Measurements from ENCODE around the gene ENO3. TPM values are rescaled to one million over a fixed set of nuclear protein-coding genes. Genes with fewer than 3 reads are reported as not detected.
A peak's percentile ranks its signal among the peaks of the same experiment; 100 is the strongest.

The ENO3 gene
- polyA plus RNA-seq, 6 donors from 2014 or later, result 0.79 to 3.2 (median 1.2) TPM; not detected in 1

DNA sequence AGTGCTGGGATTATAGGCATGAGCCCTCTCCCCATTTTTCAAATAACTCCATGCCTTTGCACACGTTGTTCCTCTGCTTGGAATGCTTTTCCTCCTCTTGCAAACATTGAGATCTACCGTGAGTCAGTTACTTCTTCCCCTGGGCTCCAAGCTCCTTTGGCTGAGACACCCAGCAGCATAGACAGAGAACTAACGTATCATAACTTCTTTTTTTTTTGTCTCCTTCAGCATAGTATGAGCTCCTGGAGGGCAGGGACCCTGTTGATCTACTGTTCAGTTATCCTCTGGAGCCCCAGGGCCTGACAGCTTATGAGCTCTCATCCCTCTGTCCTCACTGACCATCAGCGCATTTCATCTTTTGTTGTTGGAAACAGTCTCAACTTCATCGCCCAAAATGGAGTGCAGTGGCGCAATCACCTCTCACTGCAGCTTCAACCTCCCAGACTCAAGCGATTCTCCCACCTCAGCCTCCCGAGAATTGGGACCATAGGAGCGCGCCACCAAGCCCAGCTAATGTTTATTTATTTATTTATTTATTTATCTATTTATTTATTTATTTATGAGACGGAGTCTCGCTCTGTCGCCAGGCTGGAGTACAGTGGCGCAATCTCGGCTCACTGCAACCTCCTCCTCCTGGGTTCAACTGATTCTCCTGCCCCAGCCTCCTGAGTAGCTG, 14.5 kb downstream of the ENO3 start:
- Mint-ChIP-seq H3K9me3 (no peaks in the 10 kb centered on the region), H3K27me3 (no peaks in the 10 kb centered on the region), H3K4me3 (peak overlapping the region in 5 of 8 donors; percentile 4 to 76 (median 56)), H3K36me3 (peaks cover 5 to 6% of the 10 kb centered on the region in 2 donors), H3K27ac (peak overlapping the region in 2 of 6 donors; percentile 23 to 52), H3K4me1 (peaks cover 14 to 23% (median 22%) of the 10 kb centered on the region in 3 donors)
- no peak for ATAC-seq (ENCODE audit: low read depth in 2 of 2)
- no peak for DNase-seq

GRCh38 chr17:4966844-4967538, 16.1 kb downstream of the ENO3 start:
- peak; percentile 97 for DNase-seq
- Mint-ChIP-seq H3K9me3 (no peaks in the 10 kb centered on the region), H3K4me1 (peaks cover 14 to 26% (median 18%) of the 10 kb centered on the region in 3 donors), H3K36me3 (no peaks in the 10 kb centered on the region), H3K27ac (no peak overlapping the region), H3K27me3 (no peaks in the 10 kb centered on the region), H3K4me3 (no peak overlapping the region)
- peak; percentile 83 to 84 for ATAC-seq (ENCODE audit: low read depth in 2 of 2)

DNA sequence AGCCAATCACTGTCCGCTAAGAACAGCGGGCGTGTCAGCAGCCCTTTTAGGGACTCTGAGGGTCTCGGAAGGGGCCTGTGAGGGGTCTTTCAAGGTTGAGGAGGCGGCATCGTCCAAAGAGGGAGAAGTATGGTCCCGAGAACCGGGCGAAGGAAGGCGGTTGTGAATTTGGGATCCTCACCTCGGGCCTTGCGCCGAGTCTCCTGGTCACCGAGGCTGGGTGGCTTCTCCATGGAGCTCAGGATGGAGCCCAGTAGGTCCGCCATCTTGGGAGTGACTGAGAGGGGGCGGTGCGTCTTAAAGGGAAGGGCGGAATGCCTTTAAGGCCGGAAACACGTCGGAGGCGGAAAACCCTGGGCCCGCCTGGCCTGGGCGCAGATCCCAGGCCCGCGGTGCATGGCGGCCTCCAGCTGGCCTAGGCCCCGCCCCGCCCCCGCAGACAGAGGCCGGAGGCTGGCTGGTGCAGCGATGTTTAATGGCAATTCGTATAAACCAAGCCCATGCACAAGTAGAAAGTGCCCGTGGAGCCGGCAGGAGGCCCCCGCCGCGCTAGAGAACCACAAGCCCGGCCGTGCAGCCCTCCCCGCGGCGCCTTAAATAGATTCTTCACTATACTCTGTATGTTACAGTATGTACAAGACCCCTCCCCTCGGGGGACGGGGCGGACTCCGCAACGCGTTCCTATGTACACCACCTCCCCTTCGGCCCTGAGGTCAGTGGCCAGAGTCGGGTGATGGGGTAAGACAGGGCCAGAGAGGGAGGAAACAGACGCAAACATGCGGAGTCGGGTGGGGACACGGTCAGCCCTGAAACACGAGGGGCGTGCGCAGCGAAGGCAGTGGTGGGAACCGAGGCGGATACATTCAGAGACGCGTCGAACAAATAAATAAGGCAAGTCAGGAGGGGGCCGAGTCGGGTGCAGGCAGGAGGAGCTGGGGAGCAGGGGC, 16.9 kb downstream of the ENO3 start, which contains the start of gene SPAG7:
SPAG7 (minus strand) TSS at position 279 of the 947 bp plus-strand sequence; CDS start at position 266, 13 bp downstream.
- Mint-ChIP-seq H3K36me3 (no peaks in the 10 kb centered on the region), H3K9me3 (no peaks in the 10 kb centered on the region), H3K4me3 (no peak within 1 kb of the TSS), H3K27me3 (no peaks in the 10 kb centered on the region), H3K27ac (peak within 1 kb of the TSS in 3 of 6 donors; percentile 22 to 93 (median 78)), H3K4me1 (peaks cover 14 to 26% (median 18%) of the 10 kb centered on the region in 3 donors)
- DNase-seq (peak; percentile 97), ATAC-seq (ENCODE audit: low read depth in 2 of 2) (peak; percentile 59 to 63)

DNA sequence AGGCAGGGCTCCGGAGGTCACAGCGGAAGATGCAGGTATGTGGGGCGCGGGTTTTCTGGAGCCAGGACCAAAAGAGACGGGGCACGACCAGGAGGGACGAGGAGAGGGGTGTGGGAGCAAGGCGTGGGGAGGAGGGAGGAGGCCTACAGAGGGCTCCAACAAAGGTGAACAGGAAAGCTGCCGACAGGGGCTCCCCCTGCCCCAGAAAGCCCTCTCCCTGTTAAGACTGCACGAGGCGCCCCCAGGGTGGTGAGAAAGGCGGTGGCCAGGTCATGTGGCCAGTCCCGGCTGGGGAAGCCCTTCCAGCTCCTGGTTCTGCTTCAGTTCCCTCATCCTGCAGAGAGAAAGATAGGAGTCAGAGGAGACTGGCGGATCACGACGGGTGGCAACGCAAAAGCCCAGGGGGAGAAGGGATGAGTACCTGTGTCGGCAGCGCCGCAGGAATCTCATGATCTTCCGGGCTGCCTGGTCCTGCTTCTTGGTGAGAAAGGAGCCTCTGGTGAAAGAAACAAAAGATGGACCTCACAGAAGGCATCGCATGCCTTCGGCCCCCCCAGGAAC, 17.6 kb downstream of the ENO3 start:
- ATAC-seq (ENCODE audit: low read depth in 2 of 2) (no peak), DNase-seq (no peak)
- Mint-ChIP-seq H3K4me3 (peak overlapping the region in 2 of 8 donors; percentile 39 to 79), H3K9me3 (no peaks in the 10 kb centered on the region), H3K36me3 (peaks cover 0 to 6% of the 10 kb centered on the region in 2 donors), H3K4me1 (peaks cover 14 to 24% (median 18%) of the 10 kb centered on the region in 3 donors), H3K27me3 (no peaks in the 10 kb centered on the region), H3K27ac (peak overlapping the region in 1 of 6 donors; percentile 54)

DNA sequence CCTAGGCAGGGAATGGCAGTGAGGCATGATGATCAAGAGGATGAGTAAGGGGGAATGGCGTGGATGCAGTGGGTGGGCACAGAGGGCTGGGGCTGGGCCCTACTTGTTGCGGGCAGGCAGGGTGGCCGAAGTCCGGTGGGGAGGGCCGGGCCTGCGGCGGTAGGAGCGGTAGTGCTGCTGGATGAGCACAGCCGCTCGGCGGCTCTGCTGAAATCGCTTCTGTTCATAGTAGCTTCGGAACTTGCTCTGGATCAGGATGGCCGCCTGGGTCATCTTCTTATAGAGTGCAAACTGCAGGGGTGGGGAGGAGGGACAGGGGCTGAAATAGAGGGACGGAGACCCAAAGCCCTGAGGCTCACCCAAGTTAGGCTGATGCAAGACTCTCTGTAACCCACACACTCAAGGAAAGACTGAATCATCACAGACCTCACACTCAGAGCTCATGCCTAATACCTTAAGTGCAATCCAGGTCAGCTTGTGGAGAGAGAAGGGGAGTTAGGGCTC, 18.2 kb downstream of the ENO3 start:
- H3K36me3 Mint-ChIP-seq, result peaks cover 0 to 12% of the 10 kb centered on the region in 2 donors
- ATAC-seq (ENCODE audit: low read depth in 2 of 2) (no peak), DNase-seq (no peak)
- peak overlapping the region in 2 of 8 donors; percentile 39 to 79 for H3K4me3 Mint-ChIP-seq
- H3K4me1 Mint-ChIP-seq, result peaks cover 14 to 29% (median 18%) of the 10 kb centered on the region in 3 donors
- H3K27ac Mint-ChIP-seq, result peak overlapping the region in 2 of 6 donors; percentile 54 to 74
- no peaks in the 10 kb centered on the region for H3K27me3 Mint-ChIP-seq
- no peaks in the 10 kb centered on the region for H3K9me3 Mint-ChIP-seq

GRCh38 chr17:4969551-4970173, 18.7 kb downstream of the ENO3 start:
- peaks cover 18 to 29% (median 18%) of the 10 kb centered on the region in 3 donors for H3K4me1 Mint-ChIP-seq
- H3K9me3 Mint-ChIP-seq, result no peaks in the 10 kb centered on the region
- DNase-seq, result no peak
- peak overlapping the region in 3 of 6 donors; percentile 6 to 82 (median 48) for H3K27ac Mint-ChIP-seq
- no peak for ATAC-seq (ENCODE audit: low read depth in 2 of 2)
- peak overlapping the region in 3 of 8 donors; percentile 39 to 79 (median 58) for H3K4me3 Mint-ChIP-seq
- H3K27me3 Mint-ChIP-seq, result no peaks in the 10 kb centered on the region
- peaks cover 0 to 16% of the 10 kb centered on the region in 2 donors for H3K36me3 Mint-ChIP-seq

DNA sequence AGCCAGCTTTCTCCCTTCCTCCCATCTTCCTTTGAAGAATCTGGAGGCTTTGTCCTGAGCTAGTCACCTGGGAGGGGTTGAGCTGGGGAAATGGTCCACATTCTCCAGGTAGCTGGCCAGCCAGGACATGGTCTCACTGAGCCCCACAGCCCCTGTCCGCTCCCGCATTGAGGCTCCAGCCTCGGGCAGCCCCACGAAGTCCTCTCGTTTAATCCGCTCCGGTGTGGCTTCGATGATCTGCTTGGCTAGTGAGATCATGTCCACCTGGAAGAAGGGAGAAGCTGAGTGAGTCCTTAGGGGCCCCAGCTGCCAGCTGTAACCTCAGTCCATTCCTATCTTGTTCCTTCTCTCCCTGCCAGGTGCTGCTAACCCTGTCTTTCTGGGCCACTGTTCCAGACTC, 19.4 kb downstream of the ENO3 start:
- peak overlapping the region in 2 of 6 donors; percentile 62 to 74 for H3K27ac Mint-ChIP-seq
- peak overlapping the region in 4 of 8 donors; percentile 29 to 79 (median 74) for H3K4me3 Mint-ChIP-seq
- ATAC-seq (ENCODE audit: low read depth in 2 of 2) (no peak), DNase-seq (no peak)
- H3K27me3 Mint-ChIP-seq, result no peaks in the 10 kb centered on the region
- peaks cover 0 to 22% of the 10 kb centered on the region in 2 donors for H3K36me3 Mint-ChIP-seq
- H3K4me1 Mint-ChIP-seq, result peaks cover 14 to 31% (median 22%) of the 10 kb centered on the region in 3 donors
- no peaks in the 10 kb centered on the region for H3K9me3 Mint-ChIP-seq

DNA sequence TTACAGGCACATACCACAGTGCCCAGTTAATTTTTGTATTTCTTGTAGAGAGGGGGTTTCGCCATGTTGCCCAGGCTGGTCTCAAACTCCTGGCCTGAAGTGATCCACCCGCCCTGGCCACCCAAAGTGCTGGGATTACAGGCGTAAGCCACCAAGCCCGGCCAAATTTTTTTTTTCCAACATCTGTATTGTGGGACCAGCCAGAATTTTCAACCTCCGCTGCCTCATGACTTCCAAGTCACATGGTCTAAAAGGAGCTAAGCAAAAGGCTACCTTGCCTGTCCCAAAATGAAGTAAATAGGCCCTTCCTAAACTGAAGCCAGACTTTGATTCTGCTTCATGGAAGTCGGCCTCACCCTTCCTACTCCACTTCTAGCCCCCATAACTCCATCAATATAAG, 20.9 kb downstream of the ENO3 start:
- Mint-ChIP-seq H3K27me3 (no peaks in the 10 kb centered on the region), H3K4me3 (no peak overlapping the region), H3K4me1 (peaks cover 2 to 26% (median 10%) of the 10 kb centered on the region in 3 donors), H3K9me3 (no peaks in the 10 kb centered on the region), H3K27ac (no peak overlapping the region), H3K36me3 (peaks cover 0 to 29% of the 10 kb centered on the region in 2 donors)
- no peak for DNase-seq
- ATAC-seq (ENCODE audit: low read depth in 2 of 2), result no peak

GRCh38 chr17:4972322-4972721, 21.4 kb downstream of the ENO3 start:
- H3K27me3 Mint-ChIP-seq, result no peaks in the 10 kb centered on the region
- no peak overlapping the region for H3K4me3 Mint-ChIP-seq
- H3K4me1 Mint-ChIP-seq, result peaks cover 2 to 26% (median 10%) of the 10 kb centered on the region in 3 donors
- no peaks in the 10 kb centered on the region for H3K9me3 Mint-ChIP-seq
- H3K27ac Mint-ChIP-seq, result peak overlapping the region in 3 of 6 donors; percentile 27 to 65 (median 29)
- DNase-seq, result no peak
- peaks cover 0 to 29% of the 10 kb centered on the region in 2 donors for H3K36me3 Mint-ChIP-seq
- no peak for ATAC-seq (ENCODE audit: low read depth in 2 of 2)

- H3K36me3 Mint-ChIP-seq, result peaks cover 0 to 29% of the 10 kb centered on the region in 2 donors
- no peak for ATAC-seq (ENCODE audit: low read depth in 2 of 2)
- H3K9me3 Mint-ChIP-seq, result no peaks in the 10 kb centered on the region
- peaks cover 2 to 26% (median 10%) of the 10 kb centered on the region in 3 donors for H3K4me1 Mint-ChIP-seq
- DNase-seq, result no peak
- no peaks in the 10 kb centered on the region for H3K27me3 Mint-ChIP-seq
- H3K27ac Mint-ChIP-seq, result peak overlapping the region in 3 of 6 donors; percentile 27 to 65 (median 29)
- no peak overlapping the region for H3K4me3 Mint-ChIP-seq
These were observed 21.8 kb downstream of the ENO3 start for GRCh38 chr17:4972752-4973151.

DNA sequence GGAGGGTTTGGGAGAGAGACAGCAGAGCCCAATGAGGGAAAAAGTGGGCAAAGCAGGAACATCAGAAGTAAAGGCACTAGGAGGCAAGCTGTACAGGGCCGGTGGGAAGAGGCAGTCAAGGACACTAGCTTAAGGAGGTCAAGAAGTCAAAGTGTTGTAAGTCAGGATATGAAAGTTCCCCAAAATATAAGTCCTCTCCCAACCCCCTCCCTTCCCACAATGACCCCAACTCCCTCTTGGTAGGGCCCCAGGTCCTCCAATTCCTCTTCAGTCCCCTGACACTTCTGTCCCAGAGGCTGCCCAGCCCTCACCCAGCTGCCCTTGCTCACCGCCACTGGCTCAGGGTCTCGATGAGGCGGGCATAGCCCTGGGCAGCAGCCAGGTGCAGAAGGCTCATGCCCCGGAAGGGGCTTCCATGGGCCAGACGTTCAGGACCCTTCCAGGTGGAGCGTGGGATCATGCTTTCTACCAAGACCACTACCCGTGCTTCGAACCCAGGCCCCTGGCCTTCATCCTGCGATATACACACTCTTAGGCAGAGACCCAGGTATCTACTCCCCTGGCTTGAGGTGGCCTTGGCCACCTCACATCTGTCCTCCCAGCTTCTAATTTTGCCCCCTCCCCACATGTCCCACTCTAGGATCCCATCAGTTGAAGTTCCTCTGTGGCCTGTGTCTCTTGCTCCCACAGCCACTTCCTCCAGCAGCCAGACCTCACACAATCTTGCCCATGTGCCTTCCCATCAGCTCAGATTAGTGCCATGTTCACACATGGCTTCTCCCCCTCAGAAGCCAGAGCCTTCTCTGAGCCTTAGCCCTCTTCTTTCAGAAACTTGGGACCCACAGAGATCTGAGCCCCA, 22.6 kb downstream of the ENO3 start:
- Mint-ChIP-seq H3K36me3 (peaks cover 0 to 29% of the 10 kb centered on the region in 2 donors), H3K27ac (peak overlapping the region in 1 of 6 donors; percentile 65), H3K27me3 (no peaks in the 10 kb centered on the region), H3K4me1 (peaks cover 7 to 30% (median 14%) of the 10 kb centered on the region in 3 donors), H3K4me3 (no peak overlapping the region), H3K9me3 (no peaks in the 10 kb centered on the region)
- ATAC-seq (ENCODE audit: low read depth in 2 of 2) (no peak), DNase-seq (no peak)

Data from naive B cell (primary cell).